HEK293 (cell line): ENCODE data around the gene STARD10.

Source experiments
- CTCF ChIA-PET: fragments of 350-600 bp; formaldehyde crosslinking; extraction: SDS; loops from one replicate; lab custom pipeline; 2021; ENCODE audit warnings: antibody characterized with exemption; lab: Yijun Ruan, JAX
- POLR2A ChIA-PET: fragments of 300-600 bp; formaldehyde crosslinking; extraction: SDS; loops from one replicate; lab custom pipeline; 2020; ENCODE audit warnings: antibody characterized with exemption, inconsistent platforms; lab: Yijun Ruan, JAX
- H3K27ac ChIP-seq: fragments of 200-500 bp; sonication (Bioruptor generic); 2 replicates; pipeline ENCODE4 v1.5.1; 2014; ENCODE audit warnings: low read depth, low read length, control low read depth, inconsistent platforms; ENCODE audit errors: extremely low read depth
- H3K36me3 ChIP-seq, 2 experiments: fragments of 200-500 bp in 1 of 2; sonication (Bioruptor generic) in 1 of 2; 1 replicate in 1 of 2; 2 replicates in 1 of 2; pipeline ENCODE4 v1.5.1; 2014 to 2017; ENCODE audit warnings: inconsistent platforms in 2 of 2, low read length in 2 of 2; ENCODE audit not compliant: control insufficient read depth in 2 of 2, insufficient read depth in 1 of 2
- H3K4me1 ChIP-seq: fragments of 200-500 bp; sonication (Bioruptor generic); 2 replicates; pipeline ENCODE4 v1.5.1; 2014; ENCODE audit warnings: mild to moderate bottlenecking, low read length, inconsistent platforms; ENCODE audit not compliant: control insufficient read depth, insufficient read depth
- H3K4me3 ChIP-seq: 2 replicates; pipeline ENCODE4 v1.5.1; 2011; ENCODE audit warnings: low read depth, mild to moderate bottlenecking, control low read depth, low read length, moderate library complexity
- H3K9me3 ChIP-seq: fragments of 200-500 bp; sonication (Bioruptor generic); 2 replicates; pipeline ENCODE4 v1.5.1; 2014; ENCODE audit warnings: low read depth, low read length, inconsistent platforms; ENCODE audit not compliant: control insufficient read depth, insufficient read depth
- GLI2 ChIP-seq: fragments of 450-650 bp; formaldehyde crosslinking; IDR thresholded peaks from 2 replicates; pipeline ENCODE4; 2017; ENCODE audit warnings: missing biosample characterization, missing genetic modification characterization, low read depth, borderline replicate concordance
- KLF1 ChIP-seq: fragments of 450-650 bp; formaldehyde crosslinking; IDR thresholded peaks from 2 replicates; pipeline ENCODE4 v1.5.1; 2016; ENCODE audit warnings: missing biosample characterization, missing genetic modification characterization
- KLF7 ChIP-seq: fragments of 450-650 bp; formaldehyde crosslinking; IDR thresholded peaks from 2 replicates; pipeline ENCODE4 v1.5.1; 2016; ENCODE audit warnings: missing biosample characterization, missing genetic modification characterization, borderline replicate concordance
- KLF8 ChIP-seq: fragments of 450-650 bp; formaldehyde crosslinking; IDR thresholded peaks from 2 replicates; pipeline ENCODE4 v1.5.1; 2016; ENCODE audit warnings: missing biosample characterization, missing genetic modification characterization
- ZBTB21 ChIP-seq: fragments of 450-650 bp; formaldehyde crosslinking; IDR thresholded peaks from 2 replicates; pipeline ENCODE4 v1.5.1; 2017; ENCODE audit warnings: missing biosample characterization, missing genetic modification characterization
- ZNF140 ChIP-seq: fragments of 450-650 bp; formaldehyde crosslinking; IDR thresholded peaks from 2 replicates; pipeline ENCODE4 v1.5.1; 2016; ENCODE audit warnings: missing biosample characterization, missing genetic modification characterization
- ZNF146 ChIP-seq: fragments of 450-650 bp; formaldehyde crosslinking; IDR thresholded peaks from 2 replicates; pipeline ENCODE4 v1.5.1; 2016; ENCODE audit warnings: missing biosample characterization, missing genetic modification characterization
- ZNF214 ChIP-seq: fragments of 450-650 bp; formaldehyde crosslinking; IDR thresholded peaks from 2 replicates; pipeline ENCODE4 v1.5.1; 2017; ENCODE audit warnings: missing biosample characterization, mild to moderate bottlenecking, missing genetic modification characterization, borderline replicate concordance
- ZNF37A ChIP-seq: fragments of 450-650 bp; IDR thresholded peaks from 2 replicates; pipeline ENCODE4 v1.5.1; 2018; ENCODE audit warnings: missing biosample characterization, missing genetic modification characterization
- ZNF391 ChIP-seq: fragments of 450-650 bp; formaldehyde crosslinking; IDR thresholded peaks from 2 replicates; pipeline ENCODE4 v1.5.1; 2016; ENCODE audit warnings: low read depth, missing biosample characterization, missing genetic modification characterization, borderline replicate concordance
- ZNF530 ChIP-seq: fragments of 450-650 bp; formaldehyde crosslinking; IDR thresholded peaks from 2 replicates; pipeline ENCODE4 v1.5.1; 2016; ENCODE audit warnings: low read depth, missing biosample characterization, missing genetic modification characterization
- ZNF561 ChIP-seq: fragments of 450-650 bp; IDR thresholded peaks from 2 replicates; pipeline ENCODE4 v1.5.1; 2018; ENCODE audit warnings: missing biosample characterization, missing genetic modification characterization, borderline replicate concordance
- ZNF629 ChIP-seq: fragments of 450-650 bp; formaldehyde crosslinking; IDR thresholded peaks from 2 replicates; pipeline ENCODE4 v1.5.1; 2017; ENCODE audit warnings: missing biosample characterization, missing genetic modification characterization
- ZNF777 ChIP-seq: fragments of 450-650 bp; formaldehyde crosslinking; IDR thresholded peaks from 2 replicates; pipeline ENCODE4 v1.5.1; 2017; ENCODE audit warnings: missing biosample characterization, missing genetic modification characterization, borderline replicate concordance
- ZNF791 ChIP-seq: fragments of 450-650 bp; formaldehyde crosslinking; IDR thresholded peaks from 2 replicates; pipeline ENCODE4 v1.5.1; 2016; ENCODE audit warnings: missing biosample characterization, missing genetic modification characterization
- ZNF837 ChIP-seq: fragments of 450-650 bp; formaldehyde crosslinking; IDR thresholded peaks from 2 replicates; pipeline ENCODE4 v1.5.1; 2016; ENCODE audit warnings: missing biosample characterization, missing genetic modification characterization
- ZSCAN30 ChIP-seq: fragments of 450-650 bp; IDR thresholded peaks from 2 replicates; pipeline ENCODE4 v1.5.1; 2018; ENCODE audit warnings: missing biosample characterization, mild to moderate bottlenecking, missing genetic modification characterization, moderate library complexity
- TF ChIP-seq, protein P1 (sequence below): fragments of 450-650 bp; formaldehyde crosslinking; IDR thresholded peaks from 2 replicates; pipeline ENCODE4 v1.5.1; 2016; ENCODE audit warnings: missing biosample characterization, missing genetic modification characterization
- TF ChIP-seq, protein P2 (sequence below): fragments of 450-650 bp; formaldehyde crosslinking; IDR thresholded peaks from 2 replicates; pipeline ENCODE4 v1.5.1; 2017; ENCODE audit warnings: missing biosample characterization, missing genetic modification characterization
- TF ChIP-seq, protein P3 (sequence below): fragments of 450-650 bp; formaldehyde crosslinking; IDR thresholded peaks from 2 replicates; pipeline ENCODE4 v1.5.1; 2016; ENCODE audit warnings: missing biosample characterization, missing genetic modification characterization, borderline replicate concordance
- TF ChIP-seq, protein P4 (sequence below): fragments of 450-650 bp; formaldehyde crosslinking; IDR thresholded peaks from 2 replicates; pipeline ENCODE4 v1.5.1; 2016; ENCODE audit warnings: missing biosample characterization, missing genetic modification characterization, borderline replicate concordance

The STARD10 gene

DNA sequence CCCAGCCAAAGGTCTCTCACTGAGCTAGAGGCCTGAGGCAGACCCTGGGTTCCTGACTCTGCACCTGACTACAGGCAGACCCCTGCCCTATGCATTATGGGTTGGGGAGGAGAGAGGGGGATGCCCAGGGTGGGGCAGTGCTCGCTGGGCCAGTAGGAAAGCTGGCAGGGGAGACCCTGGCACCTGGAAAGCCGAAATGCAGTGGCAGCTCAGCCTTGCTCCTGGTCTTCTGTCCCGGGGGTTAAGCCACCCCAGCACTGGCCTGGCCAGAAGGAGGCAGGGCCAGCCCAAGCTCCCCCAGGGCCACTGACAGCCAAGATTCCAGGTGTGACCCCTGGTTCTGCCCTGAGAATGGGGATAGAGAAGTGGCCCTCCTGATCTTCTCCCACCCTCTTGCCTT is 47.0 kb downstream of the STARD10 start:
- Histone ChIP-seq H3K4me3 (no peak overlapping the region), H3K36me3 (peaks cover 0 to 3% of the 10 kb centered on the region in 2 experiments; a peak in 1 of 3 replicates), H3K4me1 (no peaks in the 10 kb centered on the region), H3K9me3 (no peaks in the 10 kb centered on the region), H3K27ac (no peak overlapping the region)
- POLR2A ChIA-PET, result interaction anchor here (1.1 kb wide), 1 partner anchor 11 kb away, joined by 4 read pairs; no protein-coding TSS in a partner anchor
- TF ChIP-seq KLF8 (tag by site-specific recombination) (no peak), GLI2 (no peak), ZNF530 (tag by site-specific recombination) (no peak), ZNF791 (no peak), ZNF777 (tag by site-specific recombination) (no peak), ZNF629 (tag by site-specific recombination) (no peak), KLF1 (tag by site-specific recombination) (no peak)
- TF ChIP-seq, protein P1, sequence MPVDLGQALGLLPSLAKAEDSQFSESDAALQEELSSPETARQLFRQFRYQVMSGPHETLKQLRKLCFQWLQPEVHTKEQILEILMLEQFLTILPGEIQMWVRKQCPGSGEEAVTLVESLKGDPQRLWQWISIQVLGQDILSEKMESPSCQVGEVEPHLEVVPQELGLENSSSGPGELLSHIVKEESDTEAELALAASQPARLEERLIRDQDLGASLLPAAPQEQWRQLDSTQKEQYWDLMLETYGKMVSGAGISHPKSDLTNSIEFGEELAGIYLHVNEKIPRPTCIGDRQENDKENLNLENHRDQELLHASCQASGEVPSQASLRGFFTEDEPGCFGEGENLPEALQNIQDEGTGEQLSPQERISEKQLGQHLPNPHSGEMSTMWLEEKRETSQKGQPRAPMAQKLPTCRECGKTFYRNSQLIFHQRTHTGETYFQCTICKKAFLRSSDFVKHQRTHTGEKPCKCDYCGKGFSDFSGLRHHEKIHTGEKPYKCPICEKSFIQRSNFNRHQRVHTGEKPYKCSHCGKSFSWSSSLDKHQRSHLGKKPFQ (tag by site-specific recombination), result no peak
- TF ChIP-seq, protein P2, sequence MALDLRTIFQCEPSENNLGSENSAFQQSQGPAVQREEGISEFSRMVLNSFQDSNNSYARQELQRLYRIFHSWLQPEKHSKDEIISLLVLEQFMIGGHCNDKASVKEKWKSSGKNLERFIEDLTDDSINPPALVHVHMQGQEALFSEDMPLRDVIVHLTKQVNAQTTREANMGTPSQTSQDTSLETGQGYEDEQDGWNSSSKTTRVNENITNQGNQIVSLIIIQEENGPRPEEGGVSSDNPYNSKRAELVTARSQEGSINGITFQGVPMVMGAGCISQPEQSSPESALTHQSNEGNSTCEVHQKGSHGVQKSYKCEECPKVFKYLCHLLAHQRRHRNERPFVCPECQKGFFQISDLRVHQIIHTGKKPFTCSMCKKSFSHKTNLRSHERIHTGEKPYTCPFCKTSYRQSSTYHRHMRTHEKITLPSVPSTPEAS, result no peak
- CTCF ChIA-PET, result interaction anchor here (0.6 kb wide), 1 partner anchor 49 kb away, joined by 4 read pairs; no protein-coding TSS in a partner anchor

DNA sequence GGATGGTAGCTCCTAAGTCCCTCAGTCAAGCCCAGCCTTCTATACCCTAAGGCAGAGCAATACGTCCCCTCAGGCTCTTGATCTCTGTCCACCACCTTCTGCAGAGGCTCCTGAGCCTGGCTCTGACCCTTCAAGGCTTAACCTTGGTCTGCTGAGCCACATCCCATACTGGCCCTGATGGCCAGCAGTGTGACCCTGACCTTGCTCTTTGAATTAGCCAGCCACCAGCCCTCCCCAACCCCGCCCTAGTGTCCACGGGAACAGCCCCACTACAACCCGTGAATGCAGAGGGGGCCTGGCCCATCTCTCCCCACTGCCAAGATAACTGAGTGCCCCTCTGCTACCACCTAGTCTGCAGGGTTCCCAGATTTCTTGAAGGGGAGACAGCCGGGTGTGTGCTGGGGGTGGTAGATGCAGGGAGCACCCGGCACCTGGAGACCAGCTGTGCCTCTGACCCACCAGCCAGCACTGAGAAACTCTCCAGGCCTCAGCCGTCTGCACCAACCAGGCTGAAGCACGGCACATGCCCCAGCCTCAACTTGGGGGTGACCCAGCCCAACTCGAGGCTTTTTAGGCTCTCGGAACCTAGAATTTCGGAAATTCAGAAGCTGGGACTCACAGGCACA is 47.8 kb downstream of the STARD10 start:
- H3K36me3 ChIP-seq, result peaks cover 0 to 3% of the 10 kb centered on the region in 2 experiments; a peak in 1 of 3 replicates
- H3K4me3 ChIP-seq, result no peak overlapping the region
- no peak overlapping the region for H3K27ac ChIP-seq
- ChIA-PET CTCF (interaction anchor here (0.6 to 1.0 kb wide), 3 partner anchors 48 to 591 kb away, joined by 3 to 4 read pairs (median 3); partner anchors contain the start of gene STARD10), POLR2A (interaction anchor here (0.6 to 1.1 kb wide), 2 partner anchors 12 to 62 kb away, joined by 3 to 4 read pairs; no protein-coding TSS in a partner anchor)
- no peaks in the 10 kb centered on the region for H3K4me1 ChIP-seq
- no peaks in the 10 kb centered on the region for H3K9me3 ChIP-seq
- TF ChIP-seq ZNF140 (no peak), ZNF214 (tag by site-specific recombination) (no peak), ZNF837 (tag by site-specific recombination) (no peak), ZNF146 (tag by site-specific recombination) (no peak), ZSCAN30 (tag by site-specific recombination) (no peak), ZNF561 (tag by site-specific recombination) (no peak), ZNF37A (tag by site-specific recombination) (no peak), KLF7 (no peak), ZBTB21 (no peak), ZNF391 (tag by site-specific recombination) (no peak)
- TF ChIP-seq, protein P3, sequence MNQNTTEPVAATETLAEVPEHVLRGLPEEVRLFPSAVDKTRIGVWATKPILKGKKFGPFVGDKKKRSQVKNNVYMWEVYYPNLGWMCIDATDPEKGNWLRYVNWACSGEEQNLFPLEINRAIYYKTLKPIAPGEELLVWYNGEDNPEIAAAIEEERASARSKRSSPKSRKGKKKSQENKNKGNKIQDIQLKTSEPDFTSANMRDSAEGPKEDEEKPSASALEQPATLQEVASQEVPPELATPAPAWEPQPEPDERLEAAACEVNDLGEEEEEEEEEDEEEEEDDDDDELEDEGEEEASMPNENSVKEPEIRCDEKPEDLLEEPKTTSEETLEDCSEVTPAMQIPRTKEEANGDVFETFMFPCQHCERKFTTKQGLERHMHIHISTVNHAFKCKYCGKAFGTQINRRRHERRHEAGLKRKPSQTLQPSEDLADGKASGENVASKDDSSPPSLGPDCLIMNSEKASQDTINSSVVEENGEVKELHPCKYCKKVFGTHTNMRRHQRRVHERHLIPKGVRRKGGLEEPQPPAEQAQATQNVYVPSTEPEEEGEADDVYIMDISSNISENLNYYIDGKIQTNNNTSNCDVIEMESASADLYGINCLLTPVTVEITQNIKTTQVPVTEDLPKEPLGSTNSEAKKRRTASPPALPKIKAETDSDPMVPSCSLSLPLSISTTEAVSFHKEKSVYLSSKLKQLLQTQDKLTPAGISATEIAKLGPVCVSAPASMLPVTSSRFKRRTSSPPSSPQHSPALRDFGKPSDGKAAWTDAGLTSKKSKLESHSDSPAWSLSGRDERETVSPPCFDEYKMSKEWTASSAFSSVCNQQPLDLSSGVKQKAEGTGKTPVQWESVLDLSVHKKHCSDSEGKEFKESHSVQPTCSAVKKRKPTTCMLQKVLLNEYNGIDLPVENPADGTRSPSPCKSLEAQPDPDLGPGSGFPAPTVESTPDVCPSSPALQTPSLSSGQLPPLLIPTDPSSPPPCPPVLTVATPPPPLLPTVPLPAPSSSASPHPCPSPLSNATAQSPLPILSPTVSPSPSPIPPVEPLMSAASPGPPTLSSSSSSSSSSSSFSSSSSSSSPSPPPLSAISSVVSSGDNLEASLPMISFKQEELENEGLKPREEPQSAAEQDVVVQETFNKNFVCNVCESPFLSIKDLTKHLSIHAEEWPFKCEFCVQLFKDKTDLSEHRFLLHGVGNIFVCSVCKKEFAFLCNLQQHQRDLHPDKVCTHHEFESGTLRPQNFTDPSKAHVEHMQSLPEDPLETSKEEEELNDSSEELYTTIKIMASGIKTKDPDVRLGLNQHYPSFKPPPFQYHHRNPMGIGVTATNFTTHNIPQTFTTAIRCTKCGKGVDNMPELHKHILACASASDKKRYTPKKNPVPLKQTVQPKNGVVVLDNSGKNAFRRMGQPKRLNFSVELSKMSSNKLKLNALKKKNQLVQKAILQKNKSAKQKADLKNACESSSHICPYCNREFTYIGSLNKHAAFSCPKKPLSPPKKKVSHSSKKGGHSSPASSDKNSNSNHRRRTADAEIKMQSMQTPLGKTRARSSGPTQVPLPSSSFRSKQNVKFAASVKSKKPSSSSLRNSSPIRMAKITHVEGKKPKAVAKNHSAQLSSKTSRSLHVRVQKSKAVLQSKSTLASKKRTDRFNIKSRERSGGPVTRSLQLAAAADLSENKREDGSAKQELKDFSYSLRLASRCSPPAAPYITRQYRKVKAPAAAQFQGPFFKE (tag by site-specific recombination), result no peak
- TF ChIP-seq, protein P4, sequence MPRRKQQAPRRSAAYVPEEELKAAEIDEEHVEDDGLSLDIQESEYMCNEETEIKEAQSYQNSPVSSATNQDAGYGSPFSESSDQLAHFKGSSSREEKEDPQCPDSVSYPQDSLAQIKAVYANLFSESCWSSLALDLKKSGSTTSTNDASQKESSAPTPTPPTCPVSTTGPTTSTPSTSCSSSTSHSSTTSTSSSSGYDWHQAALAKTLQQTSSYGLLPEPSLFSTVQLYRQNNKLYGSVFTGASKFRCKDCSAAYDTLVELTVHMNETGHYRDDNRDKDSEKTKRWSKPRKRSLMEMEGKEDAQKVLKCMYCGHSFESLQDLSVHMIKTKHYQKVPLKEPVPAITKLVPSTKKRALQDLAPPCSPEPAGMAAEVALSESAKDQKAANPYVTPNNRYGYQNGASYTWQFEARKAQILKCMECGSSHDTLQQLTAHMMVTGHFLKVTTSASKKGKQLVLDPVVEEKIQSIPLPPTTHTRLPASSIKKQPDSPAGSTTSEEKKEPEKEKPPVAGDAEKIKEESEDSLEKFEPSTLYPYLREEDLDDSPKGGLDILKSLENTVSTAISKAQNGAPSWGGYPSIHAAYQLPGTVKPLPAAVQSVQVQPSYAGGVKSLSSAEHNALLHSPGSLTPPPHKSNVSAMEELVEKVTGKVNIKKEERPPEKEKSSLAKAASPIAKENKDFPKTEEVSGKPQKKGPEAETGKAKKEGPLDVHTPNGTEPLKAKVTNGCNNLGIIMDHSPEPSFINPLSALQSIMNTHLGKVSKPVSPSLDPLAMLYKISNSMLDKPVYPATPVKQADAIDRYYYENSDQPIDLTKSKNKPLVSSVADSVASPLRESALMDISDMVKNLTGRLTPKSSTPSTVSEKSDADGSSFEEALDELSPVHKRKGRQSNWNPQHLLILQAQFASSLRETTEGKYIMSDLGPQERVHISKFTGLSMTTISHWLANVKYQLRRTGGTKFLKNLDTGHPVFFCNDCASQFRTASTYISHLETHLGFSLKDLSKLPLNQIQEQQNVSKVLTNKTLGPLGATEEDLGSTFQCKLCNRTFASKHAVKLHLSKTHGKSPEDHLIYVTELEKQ (tag by site-specific recombination), result no peak
